HFF-Myc (cell line): Measurements from ENCODE around the gene PTPRH.

Source experiments
- DNase-seq: peaks from one replicate; pipeline ENCODE4 v3.0.0-alpha.2; 2011; ENCODE audit warnings: low read depth; ENCODE audit errors: extremely low read depth
- H3K4me3 ChIP-seq: replicated peaks from 2 replicates; pipeline ENCODE4 v1.5.1; 2011; ENCODE audit warnings: low read depth, mild to moderate bottlenecking, control low read depth, low read length
- CTCF ChIP-seq: IDR thresholded peaks from 2 replicates; pipeline ENCODE4 v1.5.1; 2012; ENCODE audit warnings: mild to moderate bottlenecking, low read depth, low read length, control low read depth; ENCODE audit errors: missing control alignments

PTPRH gene

GRCh38 chr19:55178781-55179599 lies 30.3 kb downstream of the PTPRH start:
- TF ChIP-seq CTCF: no peak
- DNase-seq: no peak
- peak overlapping the region; percentile 15 for H3K4me3 ChIP-seq

DNA sequence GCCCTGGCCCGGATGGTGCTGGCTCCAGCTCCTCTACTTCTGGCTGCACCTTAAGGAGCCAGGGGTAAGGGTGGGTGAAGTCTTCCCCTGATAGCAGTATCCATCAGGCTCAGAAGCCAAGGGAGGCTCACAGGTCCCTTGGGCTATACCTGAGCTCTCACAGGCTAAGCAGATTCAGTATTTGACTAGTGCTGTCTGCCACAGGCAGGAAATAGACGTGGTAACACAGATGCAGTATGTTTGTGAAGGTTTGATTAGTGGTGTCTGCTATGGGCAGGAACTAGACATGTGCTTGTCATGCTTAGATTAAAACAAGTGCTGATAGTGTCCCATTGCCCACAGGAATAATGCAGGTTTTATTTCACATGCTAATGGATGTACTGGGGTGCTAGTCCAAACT lies 33.2 kb downstream of the PTPRH start:
- no peak overlapping the region for H3K4me3 ChIP-seq
- DNase-seq: no peak
- TF ChIP-seq CTCF: no peak

DNA sequence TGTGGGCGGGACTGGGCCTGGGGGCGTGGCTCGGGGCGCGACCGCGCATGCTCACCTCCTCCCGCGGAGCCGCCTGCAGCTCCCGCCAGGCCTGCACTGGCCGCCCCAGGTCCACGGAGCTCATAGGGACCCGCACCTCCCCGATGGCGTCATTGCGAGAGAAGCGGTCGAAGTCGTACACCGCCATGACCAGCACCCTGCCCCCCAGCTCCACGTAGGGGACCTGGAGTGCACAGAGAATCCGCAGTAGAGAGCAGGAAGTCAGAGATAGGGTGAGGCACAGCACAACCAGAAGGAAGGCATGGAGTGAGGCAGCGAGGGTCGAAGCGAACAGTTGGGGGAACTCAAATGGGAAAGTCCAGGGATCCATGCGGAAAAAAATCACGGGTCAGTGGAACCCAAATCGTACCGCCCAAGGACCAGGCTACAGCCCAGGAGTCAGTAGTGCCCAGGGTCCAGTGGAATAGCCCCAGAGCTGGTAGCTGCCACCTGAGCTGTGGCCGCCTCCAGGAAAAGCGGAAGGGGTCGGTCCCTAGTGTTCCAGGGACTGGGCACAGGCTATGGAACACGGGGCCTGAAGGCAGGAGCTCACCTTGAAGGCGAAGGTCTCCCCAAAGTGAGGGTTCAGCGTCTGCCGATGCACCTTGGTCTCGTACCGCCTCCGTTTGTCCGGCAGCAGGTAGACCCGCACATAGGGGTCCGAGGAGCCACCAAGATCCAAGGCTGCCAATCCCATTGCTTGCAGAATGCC lies 34.0 kb downstream of the PTPRH start:
- no peak for DNase-seq
- no peak for TF ChIP-seq CTCF
- no peak overlapping the region for H3K4me3 ChIP-seq

DNA sequence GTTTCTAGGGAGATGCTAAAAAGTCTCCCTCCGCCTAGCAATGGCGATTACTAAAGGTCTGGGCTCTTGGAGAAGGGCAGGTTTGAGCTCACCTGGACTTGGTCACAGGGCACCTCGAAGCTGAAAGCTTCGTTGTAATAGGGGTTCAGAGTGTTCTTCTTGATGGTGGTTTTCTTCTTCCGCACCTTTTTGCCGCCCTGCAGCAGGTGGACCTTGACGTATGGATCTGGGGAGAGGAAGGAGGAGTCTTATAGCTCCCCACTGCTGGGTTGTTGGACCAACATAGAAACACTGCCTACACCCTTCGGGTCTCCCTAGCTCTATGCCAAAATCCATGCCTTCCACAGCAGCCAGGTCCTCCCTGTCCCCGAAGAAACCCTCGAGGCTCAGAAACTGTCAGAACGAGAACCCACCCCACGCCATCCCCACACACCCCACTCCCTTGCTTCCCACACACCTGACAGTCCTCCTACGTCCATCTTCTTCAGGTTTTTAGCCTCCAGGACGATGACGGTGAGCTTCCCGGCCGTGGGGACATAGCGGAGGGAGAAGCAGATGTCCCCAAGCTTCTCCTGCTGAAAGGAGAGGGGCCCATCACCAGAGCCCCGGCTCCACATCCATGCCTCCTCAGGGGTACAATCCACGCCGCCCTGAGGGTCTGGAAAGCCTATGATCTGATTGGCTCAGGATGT lies 34.7 kb downstream of the PTPRH start:
- DNase-seq: no peak
- no peak for TF ChIP-seq CTCF
- H3K4me3 ChIP-seq: no peak overlapping the region

GRCh38 chr19:55173714-55174409 lies 35.4 kb downstream of the PTPRH start:
- TF ChIP-seq CTCF: no peak
- no peak for DNase-seq
- H3K4me3 ChIP-seq: peak overlapping the region; percentile 47

DNA sequence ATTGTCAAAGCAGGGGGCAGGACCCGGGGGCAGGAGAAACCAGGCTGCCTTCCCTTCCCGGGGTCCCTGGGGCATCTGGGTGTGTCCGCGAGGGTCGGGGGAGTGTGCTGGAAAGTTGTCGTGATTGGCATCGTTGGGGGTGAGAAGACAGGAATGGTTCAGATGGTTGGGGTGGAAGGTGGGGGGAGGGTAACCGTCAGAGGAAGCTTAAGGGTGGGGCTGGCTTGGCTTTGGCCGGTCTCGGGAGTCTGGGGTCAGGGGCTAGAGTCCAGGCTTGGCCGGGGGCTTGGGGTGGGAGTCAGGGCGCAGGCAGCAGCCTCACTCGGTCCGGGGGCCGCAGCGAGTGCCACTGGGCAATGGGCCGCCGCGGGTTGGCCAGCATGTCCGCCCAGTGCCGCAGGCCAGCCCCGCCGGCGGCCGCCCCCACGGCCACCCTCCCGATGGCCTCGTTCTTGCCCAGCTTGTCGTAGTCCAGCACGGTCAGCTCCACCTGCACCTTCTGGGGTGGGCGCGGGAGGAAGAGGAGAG lies 36.1 kb downstream of the PTPRH start:
- no peak for DNase-seq
- TF ChIP-seq CTCF: no peak
- peak overlapping the region; percentile 47 for H3K4me3 ChIP-seq
